ENCODE measurements around the gene KLF1. TPM values are rescaled to one million over a fixed set of nuclear protein-coding genes. Genes with fewer than 3 reads are reported as not detected.

The KLF1 gene
- total and polyA plus RNA-seq, 2 of the 13 experiments (the other 11 are each of a cell fraction or from before 2014, with no cell fraction given): not detected

DNA sequence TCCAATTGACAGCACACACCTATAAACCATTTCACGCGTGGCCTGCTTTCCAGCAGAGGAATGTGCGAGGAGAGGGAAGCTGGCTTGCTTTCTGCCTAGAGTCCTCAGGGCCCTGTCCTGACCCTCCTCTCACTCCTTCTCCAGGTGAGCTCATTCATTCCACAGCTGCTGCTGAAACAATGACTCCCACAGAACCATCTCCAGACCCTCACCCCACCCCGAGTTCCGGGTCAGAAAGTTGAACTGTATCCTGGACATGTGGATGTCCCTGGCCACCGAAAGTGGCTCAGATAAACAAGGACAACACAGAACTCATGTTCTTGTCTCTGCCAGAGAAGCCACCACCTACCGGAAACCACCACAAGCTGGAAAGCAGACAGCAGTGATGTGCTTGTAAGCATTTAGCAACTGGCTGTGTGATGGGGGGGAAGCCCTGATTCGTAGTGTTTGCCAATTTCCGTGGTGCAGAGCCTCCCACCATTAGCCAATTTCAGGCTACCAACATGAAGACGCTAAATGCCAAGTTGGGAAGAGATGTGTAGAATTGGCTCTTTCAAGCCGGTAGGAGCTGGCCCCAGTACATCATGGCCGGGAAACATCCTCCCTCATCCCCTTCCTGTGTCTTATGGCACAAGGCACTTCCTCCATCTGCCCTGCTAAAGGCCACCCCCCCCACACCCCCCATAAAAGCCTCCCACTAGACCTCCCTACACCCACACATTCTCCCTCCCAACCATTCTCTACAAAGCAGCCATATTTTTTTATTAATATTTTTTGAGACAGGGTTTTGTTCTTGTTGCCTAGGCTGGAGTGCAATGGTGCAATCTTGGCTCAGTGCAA, 27.1 kb upstream of the KLF1 start (continued):
- no peak for TF ChIP-seq FIP1L1 (IDR thresholded peaks at IDR 0.05; ENCODE audit: borderline replicate concordance, insufficient read depth, low read depth, low read length)
- TF ChIP-seq ZNF251 (CRISPR knock-in tag; IDR thresholded peaks at IDR 0.05): no peak
- TF ChIP-seq YEATS2 (CRISPR knock-in tag; IDR thresholded peaks at IDR 0.05; ENCODE audit: borderline replicate concordance): no peak
- TF ChIP-seq, protein P1, sequence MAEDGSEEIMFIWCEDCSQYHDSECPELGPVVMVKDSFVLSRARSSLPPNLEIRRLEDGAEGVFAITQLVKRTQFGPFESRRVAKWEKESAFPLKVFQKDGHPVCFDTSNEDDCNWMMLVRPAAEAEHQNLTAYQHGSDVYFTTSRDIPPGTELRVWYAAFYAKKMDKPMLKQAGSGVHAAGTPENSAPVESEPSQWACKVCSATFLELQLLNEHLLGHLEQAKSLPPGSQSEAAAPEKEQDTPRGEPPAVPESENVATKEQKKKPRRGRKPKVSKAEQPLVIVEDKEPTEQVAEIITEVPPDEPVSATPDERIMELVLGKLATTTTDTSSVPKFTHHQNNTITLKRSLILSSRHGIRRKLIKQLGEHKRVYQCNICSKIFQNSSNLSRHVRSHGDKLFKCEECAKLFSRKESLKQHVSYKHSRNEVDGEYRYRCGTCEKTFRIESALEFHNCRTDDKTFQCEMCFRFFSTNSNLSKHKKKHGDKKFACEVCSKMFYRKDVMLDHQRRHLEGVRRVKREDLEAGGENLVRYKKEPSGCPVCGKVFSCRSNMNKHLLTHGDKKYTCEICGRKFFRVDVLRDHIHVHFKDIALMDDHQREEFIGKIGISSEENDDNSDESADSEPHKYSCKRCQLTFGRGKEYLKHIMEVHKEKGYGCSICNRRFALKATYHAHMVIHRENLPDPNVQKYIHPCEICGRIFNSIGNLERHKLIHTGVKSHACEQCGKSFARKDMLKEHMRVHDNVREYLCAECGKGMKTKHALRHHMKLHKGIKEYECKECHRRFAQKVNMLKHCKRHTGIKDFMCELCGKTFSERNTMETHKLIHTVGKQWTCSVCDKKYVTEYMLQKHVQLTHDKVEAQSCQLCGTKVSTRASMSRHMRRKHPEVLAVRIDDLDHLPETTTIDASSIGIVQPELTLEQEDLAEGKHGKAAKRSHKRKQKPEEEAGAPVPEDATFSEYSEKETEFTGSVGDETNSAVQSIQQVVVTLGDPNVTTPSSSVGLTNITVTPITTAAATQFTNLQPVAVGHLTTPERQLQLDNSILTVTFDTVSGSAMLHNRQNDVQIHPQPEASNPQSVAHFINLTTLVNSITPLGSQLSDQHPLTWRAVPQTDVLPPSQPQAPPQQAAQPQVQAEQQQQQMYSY (CRISPR knock-in tag; IDR thresholded peaks at IDR 0.05): no peak
- no peak; the same call in 1 of the 2 replicates for TF ChIP-seq ZBTB38 (CRISPR knock-in tag; IDR thresholded peaks at IDR 0.05)
- TF ChIP-seq ZNF776 (CRISPR knock-in tag; IDR thresholded peaks at IDR 0.05): no peak
- TF ChIP-seq, protein P2, sequence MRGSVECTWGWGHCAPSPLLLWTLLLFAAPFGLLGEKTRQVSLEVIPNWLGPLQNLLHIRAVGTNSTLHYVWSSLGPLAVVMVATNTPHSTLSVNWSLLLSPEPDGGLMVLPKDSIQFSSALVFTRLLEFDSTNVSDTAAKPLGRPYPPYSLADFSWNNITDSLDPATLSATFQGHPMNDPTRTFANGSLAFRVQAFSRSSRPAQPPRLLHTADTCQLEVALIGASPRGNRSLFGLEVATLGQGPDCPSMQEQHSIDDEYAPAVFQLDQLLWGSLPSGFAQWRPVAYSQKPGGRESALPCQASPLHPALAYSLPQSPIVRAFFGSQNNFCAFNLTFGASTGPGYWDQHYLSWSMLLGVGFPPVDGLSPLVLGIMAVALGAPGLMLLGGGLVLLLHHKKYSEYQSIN (CRISPR knock-in tag; IDR thresholded peaks at IDR 0.05; ENCODE audit: borderline replicate concordance): no peak
- no peak for TF ChIP-seq GATAD2A (CRISPR knock-in tag; IDR thresholded peaks at IDR 0.05)
- TF ChIP-seq, protein P3, sequence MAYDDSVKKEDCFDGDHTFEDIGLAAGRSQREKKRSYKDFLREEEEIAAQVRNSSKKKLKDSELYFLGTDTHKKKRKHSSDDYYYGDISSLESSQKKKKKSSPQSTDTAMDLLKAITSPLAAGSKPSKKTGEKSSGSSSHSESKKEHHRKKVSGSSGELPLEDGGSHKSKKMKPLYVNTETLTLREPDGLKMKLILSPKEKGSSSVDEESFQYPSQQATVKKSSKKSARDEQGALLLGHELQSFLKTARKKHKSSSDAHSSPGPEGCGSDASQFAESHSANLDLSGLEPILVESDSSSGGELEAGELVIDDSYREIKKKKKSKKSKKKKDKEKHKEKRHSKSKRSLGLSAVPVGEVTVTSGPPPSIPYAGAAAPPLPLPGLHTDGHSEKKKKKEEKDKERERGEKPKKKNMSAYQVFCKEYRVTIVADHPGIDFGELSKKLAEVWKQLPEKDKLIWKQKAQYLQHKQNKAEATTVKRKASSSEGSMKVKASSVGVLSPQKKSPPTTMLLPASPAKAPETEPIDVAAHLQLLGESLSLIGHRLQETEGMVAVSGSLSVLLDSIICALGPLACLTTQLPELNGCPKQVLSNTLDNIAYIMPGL (CRISPR knock-in tag; IDR thresholded peaks at IDR 0.05; ENCODE audit: borderline replicate concordance in 1 of 2, low read depth in 1 of 2): no peak
- TF ChIP-seq, protein P4, sequence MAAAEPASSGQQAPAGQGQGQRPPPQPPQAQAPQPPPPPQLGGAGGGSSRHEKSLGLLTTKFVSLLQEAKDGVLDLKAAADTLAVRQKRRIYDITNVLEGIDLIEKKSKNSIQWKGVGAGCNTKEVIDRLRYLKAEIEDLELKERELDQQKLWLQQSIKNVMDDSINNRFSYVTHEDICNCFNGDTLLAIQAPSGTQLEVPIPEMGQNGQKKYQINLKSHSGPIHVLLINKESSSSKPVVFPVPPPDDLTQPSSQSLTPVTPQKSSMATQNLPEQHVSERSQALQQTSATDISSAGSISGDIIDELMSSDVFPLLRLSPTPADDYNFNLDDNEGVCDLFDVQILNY (CRISPR knock-in tag; conservative IDR thresholded peaks at IDR 0.05): no peak
- TF ChIP-seq ZFAT (CRISPR knock-in tag; conservative IDR thresholded peaks at IDR 0.05): no peak
- TF ChIP-seq ELF1 (CRISPR knock-in tag; IDR thresholded peaks at IDR 0.05): peak; percentile 63
- TF ChIP-seq, protein P5, sequence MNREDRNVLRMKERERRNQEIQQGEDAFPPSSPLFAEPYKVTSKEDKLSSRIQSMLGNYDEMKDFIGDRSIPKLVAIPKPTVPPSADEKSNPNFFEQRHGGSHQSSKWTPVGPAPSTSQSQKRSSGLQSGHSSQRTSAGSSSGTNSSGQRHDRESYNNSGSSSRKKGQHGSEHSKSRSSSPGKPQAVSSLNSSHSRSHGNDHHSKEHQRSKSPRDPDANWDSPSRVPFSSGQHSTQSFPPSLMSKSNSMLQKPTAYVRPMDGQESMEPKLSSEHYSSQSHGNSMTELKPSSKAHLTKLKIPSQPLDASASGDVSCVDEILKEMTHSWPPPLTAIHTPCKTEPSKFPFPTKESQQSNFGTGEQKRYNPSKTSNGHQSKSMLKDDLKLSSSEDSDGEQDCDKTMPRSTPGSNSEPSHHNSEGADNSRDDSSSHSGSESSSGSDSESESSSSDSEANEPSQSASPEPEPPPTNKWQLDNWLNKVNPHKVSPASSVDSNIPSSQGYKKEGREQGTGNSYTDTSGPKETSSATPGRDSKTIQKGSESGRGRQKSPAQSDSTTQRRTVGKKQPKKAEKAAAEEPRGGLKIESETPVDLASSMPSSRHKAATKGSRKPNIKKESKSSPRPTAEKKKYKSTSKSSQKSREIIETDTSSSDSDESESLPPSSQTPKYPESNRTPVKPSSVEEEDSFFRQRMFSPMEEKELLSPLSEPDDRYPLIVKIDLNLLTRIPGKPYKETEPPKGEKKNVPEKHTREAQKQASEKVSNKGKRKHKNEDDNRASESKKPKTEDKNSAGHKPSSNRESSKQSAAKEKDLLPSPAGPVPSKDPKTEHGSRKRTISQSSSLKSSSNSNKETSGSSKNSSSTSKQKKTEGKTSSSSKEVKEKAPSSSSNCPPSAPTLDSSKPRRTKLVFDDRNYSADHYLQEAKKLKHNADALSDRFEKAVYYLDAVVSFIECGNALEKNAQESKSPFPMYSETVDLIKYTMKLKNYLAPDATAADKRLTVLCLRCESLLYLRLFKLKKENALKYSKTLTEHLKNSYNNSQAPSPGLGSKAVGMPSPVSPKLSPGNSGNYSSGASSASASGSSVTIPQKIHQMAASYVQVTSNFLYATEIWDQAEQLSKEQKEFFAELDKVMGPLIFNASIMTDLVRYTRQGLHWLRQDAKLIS (CRISPR knock-in tag; IDR thresholded peaks at IDR 0.05): no peak
